ENCODE data around the gene ABCA3. TPM values are rescaled to one million over a fixed set of nuclear protein-coding genes. Genes with fewer than 3 reads are reported as not detected.

ABCA3 gene
- polyA plus RNA-seq, 1 donor from 2014 or later: 30.7 TPM

GRCh38 chr16:2366660-2367309 lies 26.3 kb upstream of the ABCA3 start:
- Histone ChIP-seq H3K9ac (ENCODE audit: low read length) (no peak overlapping the region), H3K4me3 (ENCODE audit: low read length) (no peak overlapping the region)

GRCh38 chr16:2365397-2366294 lies 25.1 kb upstream of the ABCA3 start:
- Histone ChIP-seq H3K9ac (ENCODE audit: low read length) (no peak overlapping the region), H3K4me2 (ENCODE audit: low read length) (no peak overlapping the region)

More at GRCh38 chr16:2366660-2367309, 26.3 kb upstream of the ABCA3 start:
- no peaks in the 10 kb centered on the region for H3K36me3 ChIP-seq (ENCODE audit: insufficient read depth, low read length)
- H2AFZ ChIP-seq (ENCODE audit: low read depth, low read length): no peak overlapping the region
- H3F3A ChIP-seq (ENCODE audit: insufficient read depth, low read length, poor library complexity, severe bottlenecking): no peaks in the 10 kb centered on the region
- no peak for TF ChIP-seq MXI1 (conservative IDR thresholded peaks at IDR 0.05; ENCODE audit: poor library complexity, severe bottlenecking)
- H4K20me1 ChIP-seq (ENCODE audit: insufficient read depth): no peaks in the 10 kb centered on the region
- H3K79me2 ChIP-seq (replicated peaks; ENCODE audit: insufficient read depth, low read length): no peaks in the 10 kb centered on the region
- no peaks in the 10 kb centered on the region for H3K9me2 ChIP-seq (ENCODE audit: insufficient read depth, low read length)
- no peaks in the 10 kb centered on the region for H3K9me3 ChIP-seq (ENCODE audit: low read length)
- H3K27me3 ChIP-seq (ENCODE audit: insufficient read depth, low read depth, low read length): no peaks in the 10 kb centered on the region
- no peak overlapping the region for H3K4me2 ChIP-seq (ENCODE audit: low read length)
- no peak overlapping the region for H3K27ac ChIP-seq (ENCODE audit: low read length)

More at GRCh38 chr16:2365397-2366294, 25.1 kb upstream of the ABCA3 start:
- Histone ChIP-seq H2AFZ (ENCODE audit: low read depth, low read length) (no peak overlapping the region), H3F3A (ENCODE audit: insufficient read depth, low read length, poor library complexity, severe bottlenecking) (no peaks in the 10 kb centered on the region), H3K9me3 (ENCODE audit: low read length) (no peaks in the 10 kb centered on the region), H3K36me3 (ENCODE audit: insufficient read depth, low read length) (no peaks in the 10 kb centered on the region), H3K27ac (ENCODE audit: low read length) (no peak overlapping the region), H3K4me3 (ENCODE audit: low read length) (no peak overlapping the region), H3K79me2 (replicated peaks; ENCODE audit: insufficient read depth, low read length) (no peaks in the 10 kb centered on the region), H3K9me2 (ENCODE audit: insufficient read depth, low read length) (no peaks in the 10 kb centered on the region), H4K20me1 (ENCODE audit: insufficient read depth) (no peaks in the 10 kb centered on the region), H3K27me3 (ENCODE audit: insufficient read depth, low read depth, low read length) (no peaks in the 10 kb centered on the region)
- TF ChIP-seq CTCF (IDR thresholded peaks at IDR 0.05; ENCODE audit: poor library complexity, severe bottlenecking) (no peak), RAD21 (conservative IDR thresholded peaks at IDR 0.05) (no peak), SMC3 (conservative IDR thresholded peaks at IDR 0.05; ENCODE audit: poor library complexity) (no peak), EP300 (conservative IDR thresholded peaks at IDR 0.05; ENCODE audit: poor library complexity, severe bottlenecking) (no peak), REST (IDR thresholded peaks at IDR 0.05; ENCODE audit: borderline replicate concordance) (no peak), MXI1 (conservative IDR thresholded peaks at IDR 0.05; ENCODE audit: poor library complexity, severe bottlenecking) (no peak), TAF1 (IDR thresholded peaks at IDR 0.05; ENCODE audit: low read depth) (no peak), POLR2AphosphoS5 (IDR thresholded peaks at IDR 0.05) (no peak), EZH2 (IDR thresholded peaks at IDR 0.05; ENCODE audit: borderline replicate concordance, insufficient read depth, low read length, poor library complexity, severe bottlenecking) (no peak)
